ENCODE measurements around the gene SLC25A19.
A peak's percentile ranks its signal among the peaks of the same experiment; 100 is the strongest.
"Not testable (repeated sequence)": the region's sequence is repeated elsewhere in the genome, so short reads cannot be mapped to it uniquely, and the experiment has no call there.

The SLC25A19 gene

DNA sequence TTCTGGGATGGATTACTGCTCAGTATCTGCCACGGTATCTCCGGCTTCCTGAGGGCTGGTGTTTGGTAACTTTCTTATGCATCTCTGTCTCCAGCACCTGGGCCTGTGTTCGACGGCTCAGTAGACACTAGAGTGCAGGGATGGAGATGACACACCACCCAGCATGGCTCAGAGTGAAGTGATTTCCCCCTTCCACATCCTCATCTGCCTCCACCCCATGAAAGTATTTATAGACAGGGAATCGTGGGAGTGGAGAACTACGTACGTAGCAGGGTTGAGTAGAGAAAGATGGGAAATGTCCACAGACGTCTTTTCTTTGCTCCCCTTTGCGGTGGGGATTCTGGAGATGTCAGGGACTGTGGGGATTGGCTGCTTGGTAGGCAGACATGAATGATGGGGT lies 11.8 kb upstream of the SLC25A19 start:
- no peak for DNase-seq

DNA sequence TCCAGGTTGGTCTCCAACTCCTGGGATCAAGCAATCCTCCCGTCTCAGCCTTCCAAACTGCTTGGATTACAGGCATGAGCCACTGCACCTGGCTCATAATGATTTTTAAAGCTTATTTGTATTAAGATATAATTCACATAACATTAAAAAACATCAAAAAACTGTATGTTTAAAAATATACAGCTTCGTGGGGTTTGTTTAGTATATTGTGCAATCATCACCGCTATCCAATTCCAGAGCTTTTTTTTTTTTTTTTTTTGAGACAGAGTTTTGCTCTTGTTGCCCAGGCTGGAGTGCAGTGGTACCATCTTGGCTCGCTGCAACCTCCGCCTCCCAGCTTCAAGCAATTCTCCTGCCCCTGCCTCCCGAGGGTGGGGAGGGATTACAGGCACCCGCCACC lies 11.0 kb upstream of the SLC25A19 start:
- DNase-seq: no peak

GRCh38 chr17:75295201-75296158 lies 6.2 kb upstream of the SLC25A19 start:
- no peak for DNase-seq

DNA sequence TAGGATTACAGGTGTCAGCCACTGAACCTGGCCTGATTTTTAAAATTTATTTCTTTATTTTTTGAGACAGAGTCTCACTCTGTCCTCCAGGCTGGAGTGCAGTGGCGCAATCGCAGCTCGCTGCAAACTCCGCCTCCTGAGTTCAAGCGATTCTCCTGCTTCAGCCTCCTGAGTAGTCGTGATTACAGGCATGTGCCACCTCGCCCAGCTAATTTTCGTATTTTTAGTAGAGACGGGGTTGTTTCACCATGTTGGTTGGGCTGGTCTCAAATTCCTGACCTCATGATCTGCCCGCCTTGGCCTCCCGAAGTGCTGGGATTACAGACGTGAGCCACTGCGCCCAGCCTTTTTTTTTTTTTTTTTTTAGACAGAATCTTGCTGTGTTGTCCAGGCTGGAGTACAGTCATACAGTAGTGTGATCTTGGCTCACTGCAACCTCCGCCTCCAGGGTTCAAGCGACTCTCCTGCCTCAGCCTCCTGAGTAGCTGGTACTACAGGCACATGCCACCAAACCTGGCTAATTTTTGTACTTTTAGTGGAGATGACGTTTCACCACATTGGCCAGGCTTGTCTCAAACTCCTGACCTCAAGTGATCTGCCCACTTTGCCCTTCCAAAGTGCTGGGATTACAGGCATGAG lies 3.7 kb upstream of the SLC25A19 start:
- not testable (repeated sequence) for DNase-seq

- peak in 2 of 3 experiments; percentile 51 to 63 for DNase-seq
Measured at GRCh38 chr17:75289832-75290337, 652 bp upstream of the SLC25A19 start.

GRCh38 chr17:75288770-75289114 lies 491 bp downstream of the SLC25A19 start:
- peak; percentile 71 to 90 (median 88) for DNase-seq

DNA sequence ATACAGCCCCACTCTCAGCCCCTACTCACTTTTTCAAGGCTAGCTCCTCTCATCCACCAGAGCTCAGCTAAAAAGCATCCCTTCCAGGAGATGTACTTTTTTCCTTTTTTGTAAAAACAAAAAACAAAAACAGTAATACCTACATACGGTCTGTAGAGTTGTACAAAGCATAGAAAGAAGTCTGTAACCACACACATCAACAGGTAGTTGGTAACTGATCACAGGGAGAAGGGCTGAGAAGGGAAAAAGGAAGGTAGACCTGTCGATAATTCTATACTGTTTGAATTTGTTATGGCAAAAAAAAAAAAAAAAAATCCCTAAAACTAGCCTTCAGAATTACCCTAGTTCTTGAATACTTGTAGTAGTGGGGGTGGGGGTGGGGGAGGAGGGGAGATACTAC lies 874 bp downstream of the SLC25A19 start:
- no peak for DNase-seq

- DNase-seq: no peak
Measured at GRCh38 chr17:75287221-75287620, 2.0 kb downstream of the SLC25A19 start.

GRCh38 chr17:75285123-75285522 lies 4.1 kb downstream of the SLC25A19 start:
- no peak for DNase-seq

DNA sequence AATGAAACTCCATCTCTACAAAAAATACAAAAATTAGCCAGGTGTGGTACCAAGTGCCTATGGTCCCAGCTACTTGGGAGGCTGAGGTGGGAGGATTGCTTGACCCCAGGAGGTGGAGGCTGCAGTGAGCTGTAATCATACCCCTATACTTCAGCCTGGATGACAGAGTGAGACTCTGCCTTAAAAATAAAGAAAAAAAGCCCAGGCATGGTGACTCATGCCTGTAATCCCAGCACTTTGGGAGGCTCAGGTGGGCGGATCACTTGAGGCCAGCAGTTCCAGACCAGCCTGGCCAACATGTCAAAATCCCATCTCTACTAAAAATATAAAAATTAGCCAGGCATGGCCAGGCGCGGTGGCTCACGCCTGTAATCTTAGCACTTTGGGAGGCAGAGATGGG lies 9.0 kb downstream of the SLC25A19 start:
- DNase-seq: not testable (repeated sequence)

DNA sequence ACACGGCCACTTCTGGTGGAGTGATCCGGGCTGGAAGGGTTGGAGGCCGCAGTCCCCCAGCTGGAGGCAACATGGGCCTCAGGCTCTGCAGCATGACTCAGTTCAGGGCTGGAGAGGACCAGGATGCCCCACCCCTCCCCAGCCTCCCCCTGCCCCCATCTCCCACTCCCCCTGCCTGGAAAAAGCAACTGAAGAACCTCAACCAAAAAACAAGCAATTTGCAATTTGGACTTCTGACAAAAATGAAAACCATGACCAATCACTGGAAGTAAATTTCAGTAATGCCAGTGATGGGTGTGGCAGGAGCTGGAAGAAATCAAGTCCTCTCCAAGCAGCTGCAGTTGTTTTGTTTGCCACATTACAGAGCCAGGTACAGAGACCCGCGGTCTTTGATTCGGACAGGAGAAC lies 11.6 kb downstream of the SLC25A19 start:
- no peak for DNase-seq

DNA sequence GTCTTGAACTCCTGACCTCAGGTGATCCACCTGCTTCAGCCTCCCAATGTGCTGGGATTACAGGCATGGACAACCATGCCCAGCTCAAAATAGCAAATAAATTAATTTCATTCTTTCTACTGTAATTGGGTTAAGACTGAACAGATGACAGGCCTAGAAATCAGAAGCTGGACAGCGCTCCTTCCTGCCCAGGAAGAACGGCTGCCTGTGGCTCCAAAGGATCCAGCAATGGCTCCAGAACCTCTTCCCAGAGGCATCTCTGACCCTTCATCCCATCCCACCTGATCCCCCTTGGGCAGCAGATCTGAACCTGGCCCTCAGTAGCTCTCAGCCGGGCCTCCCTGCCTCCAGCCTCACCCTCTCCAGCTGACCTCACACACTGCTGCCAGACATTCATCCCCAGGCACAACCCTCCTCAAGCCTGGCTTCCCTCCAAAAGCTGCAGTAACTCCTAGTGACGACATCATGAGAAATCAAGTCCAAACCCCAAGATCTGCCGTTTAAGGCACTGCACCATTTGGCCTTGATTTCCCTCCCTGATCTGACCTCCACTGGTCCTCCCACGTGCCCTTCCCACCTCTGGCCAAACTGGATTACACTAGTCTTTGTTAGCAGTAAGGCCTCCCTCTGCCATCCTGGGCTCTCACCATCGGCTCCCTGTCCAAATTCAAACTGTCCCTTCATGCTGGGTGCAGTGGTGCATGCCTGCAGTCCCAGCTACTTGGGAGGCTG lies 15.1 kb downstream of the SLC25A19 start:
- DNase-seq: no peak

DNA sequence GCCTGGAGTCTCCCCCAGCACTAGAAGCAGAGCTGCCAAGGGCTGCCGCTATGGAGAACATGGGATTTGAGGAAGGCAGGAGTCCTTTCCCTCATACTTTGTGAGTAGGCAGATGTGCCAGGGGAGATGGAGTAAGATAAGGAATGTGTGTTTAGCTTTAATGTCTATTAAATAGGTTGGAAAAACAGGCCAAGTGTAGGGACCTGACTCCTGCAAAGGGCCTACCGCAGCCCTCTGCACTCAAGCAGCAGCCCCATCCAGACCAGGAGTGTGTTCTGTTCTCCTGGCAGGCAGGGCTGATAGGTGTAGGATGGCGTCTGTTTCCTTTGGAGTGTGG lies 16.4 kb downstream of the SLC25A19 start:
- DNase-seq: no peak

- DNase-seq: no peak
Measured at GRCh38 chr17:75271955-75272847, 17.0 kb downstream of the SLC25A19 start.

GRCh38 chr17:75271233-75271954 lies 17.8 kb downstream of the SLC25A19 start:
- DNase-seq: peak; percentile 21 to 80 (median 79)

DNA sequence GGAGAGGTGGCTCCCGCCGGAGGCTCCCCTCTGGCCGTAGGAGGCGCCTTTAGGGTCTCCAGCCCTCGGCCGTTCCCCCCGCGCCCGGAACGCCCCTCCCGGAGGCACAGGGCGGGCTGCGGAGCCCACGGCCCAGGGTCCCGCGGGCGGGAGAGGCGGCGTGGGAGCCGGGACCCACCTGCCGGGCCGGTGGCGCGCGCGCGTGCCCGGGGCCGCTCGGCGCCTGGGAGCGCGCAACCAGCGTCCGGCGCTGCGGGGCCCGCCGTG lies 18.3 kb downstream of the SLC25A19 start, which contains the start of gene MIF4GD:
Gene MIF4GD, minus strand, starts transcription at position 266 of the 267 bp plus-strand sequence. CDS start 1,036 bp downstream, outside the sequence.
- peak in 1 of 3 experiments; percentile 81 for DNase-seq

DNA sequence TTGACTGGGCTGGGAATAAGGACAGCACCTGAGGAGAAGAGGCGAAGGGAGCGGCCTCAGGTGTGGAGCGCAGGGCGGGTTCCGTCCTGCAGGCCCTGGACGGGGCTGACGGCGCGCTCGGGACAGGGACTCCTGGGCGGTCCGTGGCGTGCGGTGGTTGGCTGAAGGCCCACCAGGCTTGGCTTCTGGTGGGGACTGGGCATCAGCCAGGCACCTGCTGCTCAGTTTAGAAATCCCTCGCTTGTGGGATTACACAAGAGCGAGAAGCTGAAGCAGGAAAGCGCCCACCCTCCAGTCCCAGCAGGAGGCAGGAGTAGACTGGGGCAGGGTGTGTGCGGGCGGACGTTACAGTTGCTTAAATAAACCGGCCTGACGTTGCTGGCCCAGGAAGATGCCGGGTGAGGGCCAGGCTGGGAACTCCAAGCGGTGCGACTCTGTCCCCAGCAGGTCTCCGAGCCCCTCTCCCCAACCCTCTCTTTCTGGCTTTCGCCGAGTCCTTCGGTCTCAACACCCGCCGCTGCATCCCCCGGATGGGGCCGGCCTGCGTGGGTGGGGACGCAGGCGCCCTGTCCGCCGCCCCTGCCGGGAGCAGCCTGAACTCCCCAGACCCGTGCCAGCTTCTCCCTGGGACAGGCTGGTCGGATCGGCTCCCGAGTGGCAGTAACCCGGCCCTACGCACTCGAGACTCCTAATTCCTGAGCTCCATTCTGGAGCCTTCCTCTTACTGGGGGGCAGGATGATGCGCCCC lies 18.8 kb downstream of the SLC25A19 start:
- DNase-seq: peak; percentile 36 to 77 (median 71)

DNA sequence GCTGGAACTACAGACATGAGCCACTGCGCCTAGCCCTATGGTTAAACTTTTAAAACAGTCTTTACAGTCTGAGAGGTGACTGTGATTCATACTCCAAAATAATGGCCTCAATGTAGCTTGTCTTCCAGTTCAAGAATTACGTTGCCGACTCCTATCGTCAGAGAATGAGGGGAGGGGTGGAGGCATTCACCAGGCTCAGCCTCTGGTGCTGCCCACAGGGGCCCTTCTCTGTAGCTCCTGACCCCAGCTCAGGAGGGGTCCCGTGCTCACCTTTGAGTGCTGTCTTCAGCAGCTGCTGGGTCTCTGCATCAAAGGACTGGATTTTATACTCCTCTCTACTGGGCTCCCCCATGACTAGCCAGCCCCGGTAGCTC lies 19.4 kb downstream of the SLC25A19 start:
- peak in 1 of 3 experiments; percentile 53 for DNase-seq

DNA sequence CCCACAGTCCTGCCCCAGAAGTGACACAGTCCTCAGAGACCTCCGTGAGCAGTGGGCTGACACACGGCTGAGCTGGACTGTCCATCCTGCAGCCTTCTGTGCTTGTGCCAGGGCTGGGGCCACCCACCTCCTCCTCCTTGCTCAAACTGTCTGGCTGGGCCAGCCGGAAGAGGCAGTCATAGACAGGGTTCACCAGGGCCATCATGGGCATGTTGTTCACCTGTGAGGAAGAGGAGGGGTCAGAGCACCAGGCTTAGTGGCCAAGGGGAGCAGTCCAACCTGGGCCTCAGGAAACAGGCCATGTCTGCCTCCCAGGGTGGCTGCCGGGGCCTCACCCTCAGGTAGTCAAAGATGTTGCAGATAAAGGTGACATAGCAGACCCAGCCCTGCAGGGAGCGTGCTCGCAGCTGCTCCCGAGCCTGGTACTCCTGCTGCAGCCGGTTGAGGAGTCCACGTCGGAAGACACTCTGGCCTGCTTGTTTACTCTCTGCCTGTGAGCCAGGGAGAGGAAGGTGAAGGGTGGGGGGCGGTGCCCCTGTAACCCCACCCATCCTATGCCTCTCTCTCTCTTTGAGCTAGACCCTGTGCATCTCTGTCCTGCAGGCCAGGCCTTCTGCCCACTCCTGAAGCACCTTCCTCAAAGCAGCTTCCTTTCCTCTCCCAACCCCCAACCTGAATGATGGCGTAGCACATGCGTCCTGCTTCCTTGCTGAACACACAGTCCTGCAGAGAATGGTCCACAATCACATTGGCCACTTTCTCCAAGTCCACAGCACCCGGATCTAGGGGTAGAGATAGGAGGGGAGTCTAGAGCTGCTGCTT lies 21.6 kb downstream of the SLC25A19 start:
- DNase-seq: peak in 1 of 3 experiments; percentile 5

DNA sequence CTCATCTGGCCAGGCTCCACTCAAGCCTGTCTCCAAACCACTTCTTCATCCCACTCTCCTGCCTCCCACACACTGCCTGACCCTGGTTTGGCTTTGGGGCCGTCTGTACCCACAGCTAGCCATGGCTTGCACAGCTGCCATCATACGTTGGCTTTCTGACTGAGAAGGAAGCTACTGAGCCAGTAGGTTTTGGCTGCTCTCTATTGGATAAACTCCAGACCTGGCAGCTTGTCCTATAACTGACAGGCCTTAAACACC lies 22.2 kb downstream of the SLC25A19 start:
- no peak for DNase-seq

Data from NCI-H1417 (cell line).